HAP-1 (cell line): ENCODE data around the gene LPIN1.
A peak's percentile ranks its signal among the peaks of the same experiment; 100 is the strongest.

Experiments
- DNase-seq, 2 experiments: peaks; one replicate each; pipeline ENCODE4 v3.0.0-alpha.2; 2016 to 2020; ENCODE audit warnings: low spot score in 2 of 2
- H3K27me3 ChIP-seq: fragments of 250-450 bp; sonication (Bioruptor Pico); 2 replicates; pipeline ENCODE4 v1.5.1; 2020; ENCODE audit warnings: low read depth, mild to moderate bottlenecking, moderate library complexity
- H3K36me3 ChIP-seq: fragments of 250-450 bp; sonication (Bioruptor Pico); replicated peaks from 2 replicates; pipeline ENCODE4 v1.5.1; 2020; ENCODE audit warnings: mild to moderate bottlenecking
- H3K4me1 ChIP-seq: fragments of 250-450 bp; sonication (Bioruptor Pico); 2 replicates; pipeline ENCODE4 v1.5.1; 2020; ENCODE audit warnings: mild to moderate bottlenecking
- H3K4me3 ChIP-seq: fragments of 250-450 bp; sonication (Bioruptor Pico); 2 replicates; pipeline ENCODE4 v1.5.1; 2020; ENCODE audit warnings: mild to moderate bottlenecking, moderate library complexity
- H3K9me3 ChIP-seq: fragments of 250-450 bp; sonication (Bioruptor Pico); 2 replicates; pipeline ENCODE4 v1.5.1; 2020; ENCODE audit warnings: mild to moderate bottlenecking, moderate library complexity
- in situ Hi-C: fragments of 300-500 bp; cut with MboI; formaldehyde crosslinking; loops from 3 replicates; pipeline ENCODE4 v1.14.3; 2020; ENCODE audit warnings: low sequenced_read_pairs, inconsistent platforms, mixed read lengths

The LPIN1 gene

DNA sequence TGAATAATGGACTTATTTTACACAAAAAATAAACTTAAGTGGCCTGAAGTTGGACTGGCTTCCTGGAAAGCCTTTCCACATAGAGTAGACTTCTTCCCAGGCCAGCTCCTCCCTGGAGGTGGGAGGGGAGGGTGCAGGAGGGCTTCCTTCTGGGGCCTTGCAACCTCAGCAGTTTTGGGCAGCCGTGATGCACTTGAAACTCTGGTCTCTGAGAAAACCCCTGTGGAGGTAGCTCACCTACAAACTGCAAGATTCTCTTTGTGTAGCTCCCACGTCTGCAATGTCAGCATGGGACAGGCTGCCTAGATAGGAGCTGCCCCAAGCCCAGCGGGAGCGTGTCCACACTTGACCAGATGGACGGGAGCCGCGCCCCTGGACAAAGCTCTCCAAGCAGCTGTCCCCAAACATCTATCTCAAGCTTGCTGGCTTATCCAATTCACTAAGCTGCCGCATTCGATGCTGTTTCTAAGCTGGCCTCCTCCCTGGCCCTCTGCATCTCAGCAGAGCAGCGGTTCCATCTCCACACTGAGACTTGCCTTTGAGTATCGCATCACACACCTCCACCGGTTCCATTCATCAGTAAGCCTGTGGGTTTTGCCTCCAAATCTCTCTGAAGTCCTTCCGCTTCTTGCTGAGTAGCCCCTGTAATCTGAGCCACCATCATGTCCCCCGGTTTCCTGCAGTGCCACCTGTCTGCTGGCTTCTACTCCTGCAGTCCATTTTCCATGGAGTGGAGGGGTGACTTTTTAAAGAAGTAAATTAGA is 1.6 kb upstream of the LPIN1 start:
- in situ Hi-C loops: no loop called here
- no peak overlapping the region for H3K4me3 ChIP-seq
- peaks cover 14% of the 10 kb centered on the region for H3K4me1 ChIP-seq
- no peaks in the 10 kb centered on the region for H3K36me3 ChIP-seq
- DNase-seq: peak; percentile 8 to 53
- H3K27me3 ChIP-seq: no peaks in the 10 kb centered on the region
- H3K9me3 ChIP-seq: no peaks in the 10 kb centered on the region

DNA sequence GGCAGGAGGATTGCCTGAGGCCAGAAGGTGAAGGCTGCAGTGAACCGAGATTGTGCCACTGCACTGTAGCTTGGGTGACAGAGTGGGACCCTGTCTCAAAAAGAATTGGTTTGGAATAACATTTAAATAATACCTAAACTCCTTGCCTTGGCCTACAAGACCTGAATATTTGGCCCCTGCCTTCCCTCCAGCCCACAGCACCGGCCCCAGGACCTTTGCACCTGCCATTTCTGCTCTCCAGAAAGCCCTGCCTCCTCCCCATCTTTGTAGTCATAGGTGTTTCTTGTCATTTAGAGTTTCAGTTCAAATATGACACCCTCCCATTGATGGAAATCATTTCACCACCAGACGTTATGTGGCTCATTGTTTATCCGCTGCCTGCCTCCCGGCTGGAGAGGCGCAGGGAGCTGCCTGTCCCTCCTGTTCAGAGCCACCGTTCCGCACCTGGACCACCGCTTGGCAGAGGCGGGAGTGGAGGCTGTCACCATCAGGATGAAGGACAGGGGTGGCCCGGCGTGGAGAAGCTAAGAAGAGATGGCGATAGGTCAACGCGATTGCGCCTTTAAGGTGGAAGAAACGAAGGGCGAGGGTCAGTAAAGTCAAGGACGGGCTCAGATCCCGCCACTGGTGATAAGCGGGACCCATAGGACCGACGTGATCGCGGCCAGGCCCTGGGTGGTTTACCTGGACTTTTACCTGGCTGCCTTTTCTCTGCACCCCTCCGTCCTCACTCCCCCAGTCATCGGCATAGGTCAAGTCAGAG is 638 bp upstream of the LPIN1 start:
- Histone ChIP-seq H3K4me3 (peak overlapping the region; percentile 6), H3K4me1 (peaks cover 21% of the 10 kb centered on the region), H3K36me3 (no peaks in the 10 kb centered on the region), H3K9me3 (no peaks in the 10 kb centered on the region), H3K27me3 (no peaks in the 10 kb centered on the region)
- DNase-seq: no peak
- in situ Hi-C loops: no loop called here

DNA sequence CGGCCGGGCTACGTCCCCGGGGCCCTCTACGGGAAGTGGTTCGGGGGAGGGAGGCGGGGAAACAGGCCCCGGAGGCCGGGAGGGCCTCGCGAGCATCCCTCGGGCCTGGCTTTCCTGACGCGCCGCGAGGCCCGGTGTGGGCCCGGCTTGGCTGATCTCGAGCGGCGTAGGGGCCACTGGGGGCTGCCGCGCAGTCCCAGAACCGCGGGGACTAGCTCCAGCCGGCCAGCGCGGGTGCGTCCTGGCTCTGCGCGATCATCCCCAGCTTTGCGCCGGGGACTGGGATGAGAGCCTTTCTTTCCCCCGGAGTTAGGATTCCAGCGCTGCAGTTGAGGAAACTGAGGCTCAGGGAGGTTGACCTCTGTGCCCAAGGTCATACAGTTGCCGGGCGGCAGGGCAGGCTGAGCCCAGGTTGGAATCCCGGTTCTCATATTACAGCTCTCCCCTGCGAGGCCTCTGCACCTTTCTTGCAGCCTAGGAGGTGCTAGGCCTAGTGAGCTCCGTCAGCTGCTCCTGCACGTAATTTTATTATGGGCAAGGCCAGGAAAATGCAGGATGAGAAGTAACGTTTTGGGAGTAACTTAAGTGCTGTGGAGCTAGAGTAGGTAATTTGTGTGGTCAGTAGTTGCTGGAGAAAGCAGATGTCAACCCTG is 501 bp downstream of the LPIN1 start:
- peak; percentile 35 to 62 for DNase-seq
- Histone ChIP-seq H3K4me1 (peaks cover 21% of the 10 kb centered on the region), H3K36me3 (no peaks in the 10 kb centered on the region), H3K9me3 (no peaks in the 10 kb centered on the region), H3K4me3 (peak overlapping the region; percentile 66), H3K27me3 (no peaks in the 10 kb centered on the region)
- in situ Hi-C loops: no loop called here

DNA sequence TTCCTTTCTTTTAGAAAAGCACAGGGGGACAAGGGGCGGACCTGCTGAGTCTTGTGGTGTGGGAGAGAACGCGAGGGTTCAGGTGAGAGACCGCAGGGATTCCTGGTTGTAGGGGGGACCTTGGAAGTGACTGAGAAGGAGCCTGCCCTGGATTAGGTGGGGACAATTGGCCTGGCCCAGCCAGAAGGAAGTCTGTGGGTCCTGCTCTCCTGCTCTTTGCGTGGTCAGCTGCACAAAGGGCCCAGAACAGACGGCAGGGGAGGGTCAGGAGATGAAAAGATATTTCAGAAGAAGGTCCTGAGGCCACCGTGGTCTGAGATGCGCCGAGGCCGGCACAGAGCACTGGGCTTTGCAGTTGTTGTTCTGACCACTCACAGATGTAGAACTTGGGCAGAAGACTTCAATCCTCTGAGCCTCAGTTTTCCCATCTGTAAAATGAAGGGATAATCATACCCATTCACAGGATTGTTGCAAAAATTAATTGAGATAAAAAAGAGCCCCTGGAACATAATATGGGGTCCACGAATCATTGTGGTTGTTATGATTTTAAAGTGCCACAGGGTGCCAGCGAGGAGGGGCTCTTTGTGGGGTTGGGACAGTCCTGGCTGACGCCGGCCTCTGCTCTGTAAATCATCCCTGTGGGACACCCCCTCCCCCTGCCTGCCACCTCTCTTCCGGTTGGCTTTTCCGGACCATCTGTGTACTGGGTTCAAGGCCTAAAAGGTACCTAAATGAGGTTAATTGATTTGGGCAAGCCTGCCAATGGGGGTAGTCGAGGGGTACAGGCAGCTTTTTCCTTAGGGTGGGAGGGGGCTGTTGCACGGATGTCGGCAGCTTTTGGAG is 1.8 kb downstream of the LPIN1 start:
- H3K9me3 ChIP-seq: no peaks in the 10 kb centered on the region
- DNase-seq: no peak
- no peaks in the 10 kb centered on the region for H3K36me3 ChIP-seq
- no peaks in the 10 kb centered on the region for H3K27me3 ChIP-seq
- in situ Hi-C loops: no loop called here
- peaks cover 21% of the 10 kb centered on the region for H3K4me1 ChIP-seq
- peak overlapping the region; percentile 66 for H3K4me3 ChIP-seq

DNA sequence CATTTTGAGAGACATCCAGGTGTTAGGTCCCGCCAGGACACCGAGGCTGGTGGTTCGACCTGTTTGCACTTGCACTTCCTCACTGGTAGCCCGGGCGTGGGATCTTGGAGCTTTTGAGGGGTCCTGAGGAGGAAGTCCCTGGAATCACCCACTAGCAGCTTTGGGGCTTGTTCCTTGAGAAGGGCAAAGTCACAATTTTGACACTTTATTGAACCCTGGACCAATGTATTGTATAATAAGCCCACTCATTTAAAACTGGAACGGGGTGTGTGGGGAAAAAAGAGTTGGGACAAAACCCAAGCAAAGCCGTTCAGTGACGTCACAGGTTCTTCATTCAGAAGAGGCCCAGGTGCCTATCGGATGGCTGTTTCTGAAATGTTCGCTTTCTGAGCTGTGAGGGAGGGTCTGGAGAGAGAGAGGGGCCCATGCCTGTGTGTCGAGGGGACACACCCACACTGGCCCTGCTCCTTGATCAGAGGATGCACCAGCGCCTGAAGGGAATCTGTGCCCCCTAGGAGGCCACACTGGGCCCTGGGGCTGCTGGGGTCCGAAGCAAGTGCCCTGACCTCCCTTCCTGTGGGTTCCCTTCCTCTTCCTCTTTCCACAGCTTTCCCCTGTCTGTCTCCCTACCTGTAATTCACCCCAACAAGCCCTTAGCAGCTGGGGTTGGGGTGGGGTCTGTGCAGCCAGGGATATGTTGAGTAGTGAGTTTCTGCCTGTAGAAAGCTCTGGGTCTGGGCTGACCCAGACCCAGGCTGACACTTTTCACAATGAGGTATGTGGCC is 2.6 kb downstream of the LPIN1 start:
- Histone ChIP-seq H3K9me3 (no peaks in the 10 kb centered on the region), H3K36me3 (no peaks in the 10 kb centered on the region), H3K4me3 (no peak overlapping the region), H3K27me3 (no peaks in the 10 kb centered on the region), H3K4me1 (peaks cover 17% of the 10 kb centered on the region)
- no peak for DNase-seq
- in situ Hi-C loops: no loop called here

DNA sequence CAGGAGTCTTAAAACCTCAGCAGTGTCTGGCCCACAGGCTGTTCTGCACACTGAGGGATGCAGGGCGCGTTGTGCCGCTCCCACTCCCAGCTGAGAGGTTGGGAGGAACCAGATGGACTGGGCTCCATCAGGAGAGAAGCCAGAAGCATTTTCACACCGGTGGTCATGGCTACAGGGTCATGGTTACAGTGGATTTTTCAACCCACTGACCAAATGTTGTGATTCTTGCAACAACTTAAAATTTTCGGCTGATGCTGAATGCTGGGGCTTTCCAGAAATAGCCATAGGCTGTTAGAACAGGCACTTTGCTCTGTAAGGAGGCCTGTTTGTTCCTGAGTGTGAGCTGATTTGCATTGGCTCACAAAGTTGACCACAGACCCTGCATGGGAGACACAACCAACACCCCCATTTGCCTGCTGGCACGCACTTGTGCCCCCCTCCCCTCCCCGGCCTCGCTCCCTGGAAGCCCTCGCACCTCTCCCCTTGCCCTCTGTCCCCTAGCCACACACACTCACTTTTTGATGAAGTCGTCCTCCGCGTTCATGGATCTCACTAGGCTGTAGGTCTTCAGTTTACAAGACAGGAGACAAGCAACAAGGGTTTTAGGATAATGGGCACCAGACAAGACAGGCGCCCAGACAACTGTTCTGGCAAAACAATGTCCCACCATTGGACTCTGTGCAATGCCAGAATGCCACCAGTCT is 3.4 kb downstream of the LPIN1 start:
- no peak for DNase-seq
- in situ Hi-C loops: no loop called here
- no peaks in the 10 kb centered on the region for H3K36me3 ChIP-seq
- no peaks in the 10 kb centered on the region for H3K9me3 ChIP-seq
- H3K27me3 ChIP-seq: no peaks in the 10 kb centered on the region
- no peak overlapping the region for H3K4me3 ChIP-seq
- peaks cover 12% of the 10 kb centered on the region for H3K4me1 ChIP-seq

DNA sequence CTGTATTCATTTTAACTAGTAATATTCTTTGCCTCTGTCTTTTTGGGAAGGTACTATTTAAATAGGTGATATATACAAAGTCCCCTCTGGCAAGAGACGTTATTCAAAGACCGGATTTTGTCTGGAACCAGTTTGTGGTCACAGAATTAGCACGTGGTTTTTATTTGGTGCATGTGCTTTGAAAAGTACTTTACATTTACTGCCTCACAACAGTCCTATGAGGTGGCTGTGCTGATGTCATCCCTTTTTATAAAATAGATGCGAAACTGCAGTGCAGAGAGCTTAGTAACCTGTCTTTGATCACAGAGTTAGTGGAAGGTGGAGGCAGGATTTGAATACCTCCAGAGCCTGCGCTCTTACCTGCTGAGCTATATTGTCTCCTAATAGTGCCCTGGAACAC is 4.0 kb downstream of the LPIN1 start:
- Histone ChIP-seq H3K4me1 (peaks cover 12% of the 10 kb centered on the region), H3K4me3 (no peak overlapping the region)
- no peak for DNase-seq

DNA sequence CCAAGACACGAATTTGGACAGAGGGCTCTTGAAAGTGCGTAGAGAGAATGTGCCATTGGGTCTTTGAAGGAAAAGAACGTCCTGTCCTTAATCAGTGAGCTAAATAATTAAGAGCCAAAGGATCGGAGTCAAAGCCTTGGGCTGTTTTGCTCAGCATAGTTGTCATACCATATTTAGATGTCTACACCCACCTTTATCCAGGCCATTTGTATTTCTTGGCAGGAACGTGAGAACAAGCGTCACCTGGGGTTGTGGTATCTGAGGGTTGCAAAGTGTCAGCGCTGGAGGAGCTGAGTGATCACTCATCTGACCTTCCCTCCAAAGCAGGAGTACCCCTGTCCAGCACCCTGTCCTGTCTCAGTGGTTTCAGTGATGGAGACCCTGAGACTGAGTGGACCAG is 4.5 kb downstream of the LPIN1 start:
- in situ Hi-C loops: no loop called here

More for the DNA sequence above, 4.0 kb downstream of the LPIN1 start:
- Histone ChIP-seq H3K27me3 (no peaks in the 10 kb centered on the region), H3K9me3 (no peaks in the 10 kb centered on the region), H3K36me3 (no peaks in the 10 kb centered on the region)
- in situ Hi-C loops: no loop called here

DNA sequence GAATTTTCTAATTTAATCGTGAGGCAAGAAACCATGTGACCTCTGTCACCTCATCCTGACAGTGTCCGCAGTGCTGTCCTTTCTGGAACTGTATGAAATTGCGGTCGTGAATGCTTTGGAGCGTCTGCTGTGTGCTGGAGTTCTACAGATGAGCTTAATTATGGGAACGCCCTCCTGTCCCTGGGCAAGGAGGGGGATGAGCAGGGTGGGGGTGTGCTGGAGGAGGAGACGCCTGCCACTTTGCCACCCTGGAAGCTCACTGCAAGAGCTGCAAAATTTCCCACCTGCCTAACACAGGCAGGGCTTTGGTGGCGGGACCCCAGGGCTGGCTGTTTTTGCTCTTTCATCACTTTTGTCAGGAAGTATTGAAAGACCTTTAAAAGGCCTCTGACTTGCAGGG is 6.5 kb downstream of the LPIN1 start:
- H3K4me1 ChIP-seq: peaks cover 9% of the 10 kb centered on the region
- no peak overlapping the region for H3K4me3 ChIP-seq
- no peaks in the 10 kb centered on the region for H3K36me3 ChIP-seq
- in situ Hi-C loops: no loop called here
- no peak for DNase-seq
- no peaks in the 10 kb centered on the region for H3K9me3 ChIP-seq
- H3K27me3 ChIP-seq: no peaks in the 10 kb centered on the region

More for the DNA sequence above, 4.5 kb downstream of the LPIN1 start:
- no peaks in the 10 kb centered on the region for H3K36me3 ChIP-seq
- DNase-seq: no peak
- no peaks in the 10 kb centered on the region for H3K27me3 ChIP-seq
- no peaks in the 10 kb centered on the region for H3K9me3 ChIP-seq
- no peak overlapping the region for H3K4me3 ChIP-seq
- H3K4me1 ChIP-seq: peaks cover 12% of the 10 kb centered on the region

DNA sequence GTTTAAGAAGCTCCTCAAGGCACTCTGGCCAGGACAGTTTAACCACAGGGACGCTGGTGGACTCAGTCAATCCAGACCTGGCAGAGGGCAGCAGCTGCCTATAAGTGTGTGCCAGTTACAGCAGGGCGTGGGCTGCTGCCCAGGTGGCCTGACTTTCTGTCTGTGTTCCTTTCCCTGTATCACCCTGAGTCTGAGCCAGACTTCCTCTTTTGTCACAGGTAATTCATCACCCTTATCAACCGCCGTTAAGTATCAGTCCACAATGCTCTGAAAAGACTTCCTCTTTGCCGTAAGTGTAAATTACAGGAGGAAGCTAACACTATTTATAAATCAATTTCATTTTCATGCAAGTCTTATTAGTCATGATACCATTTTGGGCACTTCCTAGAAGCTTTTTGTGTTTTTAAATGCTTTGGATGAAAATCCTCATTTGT is 7.0 kb downstream of the LPIN1 start:
- in situ Hi-C loops: no loop called here
- H3K4me3 ChIP-seq: no peak overlapping the region
- H3K27me3 ChIP-seq: no peaks in the 10 kb centered on the region
- no peak for DNase-seq
- H3K36me3 ChIP-seq: no peaks in the 10 kb centered on the region
- H3K9me3 ChIP-seq: peaks cover under 1% of the 10 kb centered on the region; the same call in 1 of the 2 replicates
- peaks cover 6% of the 10 kb centered on the region for H3K4me1 ChIP-seq

DNA sequence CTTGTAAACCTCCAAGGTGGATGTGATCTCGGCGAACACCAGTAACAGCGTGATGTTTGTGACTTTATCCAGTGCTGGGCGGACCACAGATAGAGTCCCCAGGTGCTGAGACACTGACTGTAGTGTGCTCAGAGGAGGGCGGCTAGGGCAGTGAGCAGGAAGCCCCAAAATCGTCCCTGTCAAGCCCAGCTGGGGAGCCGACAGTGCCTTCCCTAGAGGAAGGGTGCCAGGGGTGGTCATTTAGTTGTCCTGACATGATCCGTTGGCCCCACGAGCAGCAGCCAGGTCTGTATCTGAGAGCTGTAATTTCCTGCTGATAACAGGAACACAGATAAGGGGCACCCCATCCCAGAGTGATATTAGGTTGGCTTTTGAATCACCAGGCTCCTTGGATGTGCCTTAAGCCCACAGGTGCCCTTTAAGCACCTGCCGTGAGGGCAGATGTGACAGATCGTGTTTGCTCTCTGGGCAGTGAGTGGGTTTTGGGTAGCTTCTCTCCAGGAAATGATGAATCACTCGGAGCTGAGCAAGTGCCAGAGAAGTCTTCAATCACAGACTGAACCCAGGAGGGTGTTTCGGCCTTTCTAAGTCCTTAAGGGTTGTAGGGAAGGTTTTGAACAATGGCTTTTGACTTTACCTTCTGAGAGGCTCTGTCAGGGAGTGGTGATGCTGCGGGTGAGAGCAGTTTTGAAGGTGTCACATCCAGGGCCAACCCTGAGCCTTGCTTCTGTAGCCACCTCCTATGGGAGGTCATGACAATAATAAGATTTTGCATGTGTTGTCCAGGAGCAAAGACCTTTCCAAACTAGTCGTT is 7.7 kb downstream of the LPIN1 start:
- Histone ChIP-seq H3K4me3 (no peak overlapping the region), H3K9me3 (peaks cover 2% of the 10 kb centered on the region; the same call in 1 of the 2 replicates), H3K36me3 (no peaks in the 10 kb centered on the region; the same call in 1 of the 2 replicates), H3K27me3 (no peaks in the 10 kb centered on the region), H3K4me1 (peaks cover 6% of the 10 kb centered on the region)
- in situ Hi-C loops: no loop called here
- DNase-seq: no peak

DNA sequence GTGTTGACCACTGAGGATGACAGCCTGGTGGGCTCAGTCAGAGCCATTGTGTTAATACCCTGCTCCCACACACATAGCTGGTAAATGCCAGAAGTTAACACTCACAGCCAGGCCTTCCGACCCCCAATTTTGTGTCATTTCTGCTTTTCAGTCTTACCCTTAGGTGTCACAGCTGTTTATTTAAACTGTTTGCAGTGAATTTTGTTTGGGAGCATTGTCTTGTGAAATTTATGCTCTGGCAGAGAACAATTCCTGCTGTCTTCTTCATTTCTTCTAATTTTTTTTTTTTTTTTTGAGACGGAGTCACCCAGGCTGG is 8.2 kb downstream of the LPIN1 start:
- Histone ChIP-seq H3K27me3 (no peaks in the 10 kb centered on the region), H3K9me3 (peaks cover 2% of the 10 kb centered on the region; the same call in 1 of the 2 replicates), H3K4me1 (peaks cover 6% of the 10 kb centered on the region), H3K36me3 (no peaks in the 10 kb centered on the region; the same call in 1 of the 2 replicates), H3K4me3 (no peak overlapping the region)
- no peak for DNase-seq
- in situ Hi-C loops: no loop called here
